ENCODE measurements around the gene MFF. TPM values are rescaled to one million over a fixed set of nuclear protein-coding genes. Genes with fewer than 3 reads are reported as not detected.

Gene MFF
- total and polyA plus RNA-seq, 10 of the 15 experiments (the other 5 are each of a cell fraction or from before 2014, with no cell fraction given), result 19.6 to 131 (median 106) TPM

DNA sequence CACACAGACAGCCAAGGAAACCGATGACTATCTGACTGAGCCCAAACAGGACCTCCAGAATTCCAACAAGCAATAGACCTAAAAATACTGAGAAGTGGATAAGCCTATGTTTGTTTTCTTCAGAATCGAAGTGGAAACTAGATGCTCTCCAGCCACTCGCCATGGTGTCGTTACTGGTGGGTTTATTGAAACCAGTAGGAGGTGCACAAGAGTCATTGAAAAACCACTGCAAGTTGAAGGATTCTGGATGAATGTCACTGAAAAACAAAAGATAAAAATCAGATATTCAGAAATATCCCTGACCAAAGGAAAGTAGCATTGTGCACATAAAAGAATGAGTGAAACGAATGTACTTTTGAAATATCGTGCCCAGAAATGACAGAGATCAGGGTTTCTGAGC lies 38.7 kb downstream of the MFF start:
- H3K4me3 ChIP-seq, result no peak overlapping the region
- H3K27ac ChIP-seq (ENCODE audit: control insufficient read depth, insufficient read depth), result no peak overlapping the region
- POLR2A ChIA-PET, result interaction anchor here (0.5 kb wide), 1 partner anchor 22 kb away, joined by 3 read pairs; no protein-coding TSS in a partner anchor
- H3K9me3 ChIP-seq (replicated peaks; ENCODE audit: control insufficient read depth, insufficient read depth, low read length), result no peaks in the 10 kb centered on the region
- SMC1A ChIA-PET (ENCODE audit: uncharacterized antibody, unreplicated experiment), result interaction anchor here (2.0 kb wide), 1 partner anchor 27 kb away, joined by 4 read pairs; no protein-coding TSS in a partner anchor
- in situ Hi-C loops (cut with MboI), result no loop called here
- no peaks in the 10 kb centered on the region for H3K27me3 ChIP-seq (replicated peaks in 1 of 2; ENCODE audit: control insufficient read depth in 2 of 2, insufficient read depth in 2 of 2, low read length in 1 of 2)
- DNase-seq (ENCODE audit: low read depth, low spot score) (no peak), FAIRE-seq (no peak), ATAC-seq (no peak)
- BruUV-seq (replicated peaks), result no TSS peak
- no peaks in the 10 kb centered on the region for H3K79me2 ChIP-seq (ENCODE audit: control insufficient read depth, insufficient read depth, low read length)
- CTCF ChIA-PET, result interaction anchor here (0.9 kb wide), 1 partner anchor 13 kb away, joined by 3 read pairs; no protein-coding TSS in a partner anchor
- peaks cover 0 to 7% of the 10 kb centered on the region in 2 experiments; a peak in 2 of 4 replicates for H3K36me3 ChIP-seq (ENCODE audit: control insufficient read depth in 2 of 2, insufficient read depth in 2 of 2, low read length in 1 of 2)
- H2AFZ ChIP-seq (ENCODE audit: control insufficient read depth, low read depth, low read length), result no peak overlapping the region
- no peaks in the 10 kb centered on the region for H3K4me1 ChIP-seq (ENCODE audit: control insufficient read depth, insufficient read depth, low read length)
- intact Hi-C loops (cut with micrococcal nuclease; ENCODE audit: unreplicated experiment), result no loop called here
- 64% methylated on average over 6 of the region's 6 CpGs for WGBS (ENCODE audit: insufficient coverage, insufficient replicate concordance, low lambda C conversion rate, missing lambda C conversion rate)
- no peak overlapping the region for H3K9ac ChIP-seq (ENCODE audit: control insufficient read depth, insufficient read depth, low read length)
- H3K4me2 ChIP-seq (ENCODE audit: control insufficient read depth, insufficient read depth), result no peak overlapping the region
- no peaks in the 10 kb centered on the region for H4K20me1 ChIP-seq (ENCODE audit: control insufficient read depth, insufficient read depth)
- RAD21 ChIA-PET (ENCODE audit: unreplicated experiment), result no interaction called here
- TF ChIP-seq, protein P1, sequence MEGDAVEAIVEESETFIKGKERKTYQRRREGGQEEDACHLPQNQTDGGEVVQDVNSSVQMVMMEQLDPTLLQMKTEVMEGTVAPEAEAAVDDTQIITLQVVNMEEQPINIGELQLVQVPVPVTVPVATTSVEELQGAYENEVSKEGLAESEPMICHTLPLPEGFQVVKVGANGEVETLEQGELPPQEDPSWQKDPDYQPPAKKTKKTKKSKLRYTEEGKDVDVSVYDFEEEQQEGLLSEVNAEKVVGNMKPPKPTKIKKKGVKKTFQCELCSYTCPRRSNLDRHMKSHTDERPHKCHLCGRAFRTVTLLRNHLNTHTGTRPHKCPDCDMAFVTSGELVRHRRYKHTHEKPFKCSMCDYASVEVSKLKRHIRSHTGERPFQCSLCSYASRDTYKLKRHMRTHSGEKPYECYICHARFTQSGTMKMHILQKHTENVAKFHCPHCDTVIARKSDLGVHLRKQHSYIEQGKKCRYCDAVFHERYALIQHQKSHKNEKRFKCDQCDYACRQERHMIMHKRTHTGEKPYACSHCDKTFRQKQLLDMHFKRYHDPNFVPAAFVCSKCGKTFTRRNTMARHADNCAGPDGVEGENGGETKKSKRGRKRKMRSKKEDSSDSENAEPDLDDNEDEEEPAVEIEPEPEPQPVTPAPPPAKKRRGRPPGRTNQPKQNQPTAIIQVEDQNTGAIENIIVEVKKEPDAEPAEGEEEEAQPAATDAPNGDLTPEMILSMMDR (IDR thresholded peaks at IDR 0.05 in 2 of 3, conservative IDR thresholded peaks at IDR 0.05 in 1 of 3; ENCODE audit: control insufficient read depth in 2 of 3, extremely low read depth in 1 of 3, insufficient read depth in 1 of 3, low read depth in 3 of 3, low read length in 3 of 3), result peak in 2 of 3 experiments; percentile 13 to 34; a peak in 2 of 6 replicates
- no peak for TF ChIP-seq WRNIP1 (IDR thresholded peaks at IDR 0.05; ENCODE audit: borderline replicate concordance, low read depth, low read length)
- TF ChIP-seq, protein P2, sequence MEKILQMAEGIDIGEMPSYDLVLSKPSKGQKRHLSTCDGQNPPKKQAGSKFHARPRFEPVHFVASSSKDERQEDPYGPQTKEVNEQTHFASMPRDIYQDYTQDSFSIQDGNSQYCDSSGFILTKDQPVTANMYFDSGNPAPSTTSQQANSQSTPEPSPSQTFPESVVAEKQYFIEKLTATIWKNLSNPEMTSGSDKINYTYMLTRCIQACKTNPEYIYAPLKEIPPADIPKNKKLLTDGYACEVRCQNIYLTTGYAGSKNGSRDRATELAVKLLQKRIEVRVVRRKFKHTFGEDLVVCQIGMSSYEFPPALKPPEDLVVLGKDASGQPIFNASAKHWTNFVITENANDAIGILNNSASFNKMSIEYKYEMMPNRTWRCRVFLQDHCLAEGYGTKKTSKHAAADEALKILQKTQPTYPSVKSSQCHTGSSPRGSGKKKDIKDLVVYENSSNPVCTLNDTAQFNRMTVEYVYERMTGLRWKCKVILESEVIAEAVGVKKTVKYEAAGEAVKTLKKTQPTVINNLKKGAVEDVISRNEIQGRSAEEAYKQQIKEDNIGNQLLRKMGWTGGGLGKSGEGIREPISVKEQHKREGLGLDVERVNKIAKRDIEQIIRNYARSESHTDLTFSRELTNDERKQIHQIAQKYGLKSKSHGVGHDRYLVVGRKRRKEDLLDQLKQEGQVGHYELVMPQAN (conservative IDR thresholded peaks at IDR 0.05), result no peak
- TF ChIP-seq STAT3 (IDR thresholded peaks at IDR 0.05; ENCODE audit: low read depth, low read length), result no peak
- TF ChIP-seq RAD21 (IDR thresholded peaks at IDR 0.05; ENCODE audit: insufficient read depth, low read depth, low read length), result peak; percentile 30; the same call in 1 of the 2 replicates
- TF ChIP-seq IKZF2 (IDR thresholded peaks at IDR 0.05), result no peak
- TF ChIP-seq, protein P3, sequence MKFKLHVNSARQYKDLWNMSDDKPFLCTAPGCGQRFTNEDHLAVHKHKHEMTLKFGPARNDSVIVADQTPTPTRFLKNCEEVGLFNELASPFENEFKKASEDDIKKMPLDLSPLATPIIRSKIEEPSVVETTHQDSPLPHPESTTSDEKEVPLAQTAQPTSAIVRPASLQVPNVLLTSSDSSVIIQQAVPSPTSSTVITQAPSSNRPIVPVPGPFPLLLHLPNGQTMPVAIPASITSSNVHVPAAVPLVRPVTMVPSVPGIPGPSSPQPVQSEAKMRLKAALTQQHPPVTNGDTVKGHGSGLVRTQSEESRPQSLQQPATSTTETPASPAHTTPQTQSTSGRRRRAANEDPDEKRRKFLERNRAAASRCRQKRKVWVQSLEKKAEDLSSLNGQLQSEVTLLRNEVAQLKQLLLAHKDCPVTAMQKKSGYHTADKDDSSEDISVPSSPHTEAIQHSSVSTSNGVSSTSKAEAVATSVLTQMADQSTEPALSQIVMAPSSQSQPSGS (IDR thresholded peaks at IDR 0.05; ENCODE audit: low read length), result no peak
- TF ChIP-seq MEF2A (IDR thresholded peaks at IDR 0.05; ENCODE audit: insufficient read depth, low read depth, low read length), result no peak
- TF ChIP-seq, protein P4, sequence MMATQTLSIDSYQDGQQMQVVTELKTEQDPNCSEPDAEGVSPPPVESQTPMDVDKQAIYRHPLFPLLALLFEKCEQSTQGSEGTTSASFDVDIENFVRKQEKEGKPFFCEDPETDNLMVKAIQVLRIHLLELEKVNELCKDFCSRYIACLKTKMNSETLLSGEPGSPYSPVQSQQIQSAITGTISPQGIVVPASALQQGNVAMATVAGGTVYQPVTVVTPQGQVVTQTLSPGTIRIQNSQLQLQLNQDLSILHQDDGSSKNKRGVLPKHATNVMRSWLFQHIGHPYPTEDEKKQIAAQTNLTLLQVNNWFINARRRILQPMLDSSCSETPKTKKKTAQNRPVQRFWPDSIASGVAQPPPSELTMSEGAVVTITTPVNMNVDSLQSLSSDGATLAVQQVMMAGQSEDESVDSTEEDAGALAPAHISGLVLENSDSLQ (IDR thresholded peaks at IDR 0.05), result no peak
- TF ChIP-seq, protein P5, sequence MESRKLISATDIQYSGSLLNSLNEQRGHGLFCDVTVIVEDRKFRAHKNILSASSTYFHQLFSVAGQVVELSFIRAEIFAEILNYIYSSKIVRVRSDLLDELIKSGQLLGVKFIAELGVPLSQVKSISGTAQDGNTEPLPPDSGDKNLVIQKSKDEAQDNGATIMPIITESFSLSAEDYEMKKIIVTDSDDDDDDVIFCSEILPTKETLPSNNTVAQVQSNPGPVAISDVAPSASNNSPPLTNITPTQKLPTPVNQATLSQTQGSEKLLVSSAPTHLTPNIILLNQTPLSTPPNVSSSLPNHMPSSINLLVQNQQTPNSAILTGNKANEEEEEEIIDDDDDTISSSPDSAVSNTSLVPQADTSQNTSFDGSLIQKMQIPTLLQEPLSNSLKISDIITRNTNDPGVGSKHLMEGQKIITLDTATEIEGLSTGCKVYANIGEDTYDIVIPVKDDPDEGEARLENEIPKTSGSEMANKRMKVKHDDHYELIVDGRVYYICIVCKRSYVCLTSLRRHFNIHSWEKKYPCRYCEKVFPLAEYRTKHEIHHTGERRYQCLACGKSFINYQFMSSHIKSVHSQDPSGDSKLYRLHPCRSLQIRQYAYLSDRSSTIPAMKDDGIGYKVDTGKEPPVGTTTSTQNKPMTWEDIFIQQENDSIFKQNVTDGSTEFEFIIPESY (IDR thresholded peaks at IDR 0.05), result peak; percentile 77
- TF ChIP-seq GABPA (IDR thresholded peaks at IDR 0.05; ENCODE audit: low read depth), result no peak
- no peak for TF ChIP-seq TARDBP (IDR thresholded peaks at IDR 0.05; ENCODE audit: borderline replicate concordance)
- no peak for TF ChIP-seq RBBP5 (conservative IDR thresholded peaks at IDR 0.05)
- no peak for TF ChIP-seq ZNF207 (IDR thresholded peaks at IDR 0.05; ENCODE audit: borderline replicate concordance)
- TF ChIP-seq PML (IDR thresholded peaks at IDR 0.05; ENCODE audit: low read length), result no peak
- no peak for TF ChIP-seq CHD4 (IDR thresholded peaks at IDR 0.05)
